ENCODE results near the gene KIAA1614.
A peak's percentile ranks its signal among the peaks of the same experiment; 100 is the strongest.

KIAA1614 gene, protein sequence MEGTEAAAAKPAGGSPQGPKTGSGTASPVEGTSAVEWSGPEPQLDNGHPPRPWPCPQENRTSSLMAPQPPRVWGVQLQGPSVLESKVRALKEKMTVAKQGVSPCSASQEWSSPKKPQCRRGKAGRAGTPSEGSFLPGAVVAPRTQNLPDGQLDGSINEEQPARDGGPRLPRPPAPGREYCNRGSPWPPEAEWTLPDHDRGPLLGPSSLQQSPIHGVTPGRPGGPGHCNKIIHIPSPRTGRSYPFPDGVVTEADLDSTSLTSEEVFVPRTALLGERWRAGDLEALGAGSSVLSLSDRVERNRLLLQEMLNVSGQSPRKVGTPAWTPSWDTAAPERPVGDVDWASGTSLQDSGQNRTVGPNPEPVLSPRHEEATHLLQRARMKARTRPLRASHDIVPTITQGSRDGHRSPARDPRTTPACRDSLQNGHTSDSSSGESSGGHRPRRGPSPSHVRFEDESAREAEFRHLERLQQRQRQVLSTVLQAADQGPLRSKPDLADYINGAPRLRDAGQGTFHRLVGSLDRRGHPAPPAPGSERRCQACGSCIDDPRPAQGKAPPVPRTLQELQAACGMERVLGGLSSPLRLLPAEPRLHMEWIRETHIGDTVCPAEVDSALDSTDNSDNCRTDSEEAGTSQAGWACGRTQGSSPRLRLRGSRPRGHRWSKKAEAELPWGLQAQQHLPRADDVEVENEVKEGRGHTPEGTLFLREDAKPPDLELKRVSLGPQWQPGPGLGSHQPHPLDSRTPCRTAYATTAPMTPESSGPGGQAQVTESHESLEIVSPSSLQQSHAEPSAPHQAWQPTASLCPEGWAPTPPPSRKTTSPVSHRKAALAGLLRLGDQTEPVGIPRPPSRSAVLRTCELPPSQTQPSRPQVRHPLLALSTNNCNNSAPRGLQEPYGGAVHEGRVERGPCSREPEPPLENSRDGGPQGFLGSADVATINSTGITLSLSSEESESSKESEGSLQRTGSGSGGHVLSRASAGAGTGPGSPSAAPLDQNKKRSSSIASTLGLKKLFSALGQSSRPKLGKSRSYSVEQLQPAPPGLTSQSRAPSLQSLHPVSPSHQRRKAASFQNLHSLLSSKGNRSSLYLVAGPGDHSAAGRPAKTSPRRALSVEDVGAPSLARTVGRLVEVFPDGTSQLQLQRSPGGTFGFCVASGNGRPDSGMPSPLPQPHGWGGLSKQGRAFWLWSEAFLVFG
- 0 to 1.8 (median 0.30) reads per million in 9 experiments for total RNA-seq

DNA sequence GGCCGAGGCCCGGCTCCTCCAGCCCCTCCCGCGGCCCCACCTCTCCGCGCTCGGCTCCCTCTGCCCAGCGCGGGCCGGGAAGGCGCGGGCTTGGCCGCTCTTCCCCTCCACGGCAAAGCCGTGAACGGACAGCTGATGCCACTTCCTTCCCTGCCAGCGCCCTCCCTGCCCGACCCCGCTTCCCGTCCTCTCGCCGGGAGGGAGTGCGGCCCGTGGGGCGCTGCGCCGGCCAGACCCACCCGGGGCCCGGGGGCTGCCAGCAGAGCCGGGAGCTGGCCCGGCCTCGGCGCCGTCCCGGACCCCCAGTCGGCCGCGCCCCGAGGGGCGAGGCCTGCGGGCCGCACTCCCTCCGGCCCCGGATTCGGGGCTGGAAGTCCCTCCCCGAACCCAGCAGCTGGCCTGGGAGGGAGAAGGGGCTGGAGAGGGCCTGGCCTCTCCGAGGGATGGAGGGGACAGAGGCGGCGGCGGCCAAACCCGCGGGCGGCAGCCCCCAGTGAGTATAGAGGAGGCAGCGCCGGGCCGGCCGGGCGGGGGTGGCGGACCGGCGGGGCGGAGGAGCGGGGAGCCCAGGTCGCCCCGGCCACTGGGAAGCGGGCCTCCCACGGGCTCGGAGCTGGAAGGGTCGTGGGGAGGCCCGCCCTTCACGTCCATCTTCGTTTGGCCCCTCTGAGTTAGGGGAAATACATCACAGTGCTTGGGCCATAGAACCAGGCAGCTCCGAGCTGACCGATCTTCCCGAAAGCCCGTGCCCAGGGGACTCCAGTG, at the start of gene KIAA1614:
Gene KIAA1614 (plus strand): TSS at position 97 of the 765 bp plus-strand sequence. CDS start 347 bp downstream, at position 444.
- no peaks in the 10 kb centered on the region for H3K9me3 Mint-ChIP-seq

DNA sequence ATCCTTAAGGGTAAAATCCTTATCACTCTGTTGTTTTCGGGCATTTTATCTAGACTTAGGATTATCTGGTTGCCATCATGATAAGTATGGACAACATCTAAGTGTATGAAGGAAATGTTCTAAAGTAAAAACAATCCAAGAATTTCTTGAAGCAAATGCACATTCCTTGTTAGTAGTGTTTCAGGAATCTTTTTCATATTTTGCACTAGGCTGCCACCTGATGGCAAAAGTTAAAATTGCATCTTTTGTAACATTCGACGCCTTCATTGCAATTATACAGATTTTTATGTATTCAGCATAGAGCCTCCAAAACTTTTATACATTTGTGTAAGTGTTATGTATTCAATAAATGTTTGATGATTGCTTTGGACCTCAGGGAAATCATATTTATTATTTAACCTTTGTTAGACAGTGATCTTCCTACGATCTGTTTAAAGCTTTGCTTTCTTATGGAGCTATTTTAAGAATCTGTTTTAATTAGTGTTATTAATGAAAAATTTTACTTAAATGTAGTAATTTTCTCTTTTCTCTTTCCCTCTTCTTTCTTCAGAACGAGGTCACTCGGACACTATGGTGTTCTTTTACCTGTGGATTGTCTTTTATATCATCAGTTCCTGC, 49.4 kb upstream of the KIAA1614 start:
- DNase-seq (peak; percentile 25 to 29 (median 29)), ATAC-seq (replicated peaks) (no peak)
- H3K4me1 Mint-ChIP-seq (ENCODE audit: low read depth in 2 of 2) = no peaks in the 10 kb centered on the region
- no peak overlapping the region for H3K4me3 Mint-ChIP-seq
- no peaks in the 10 kb centered on the region for H3K27me3 Mint-ChIP-seq
- H3K27ac Mint-ChIP-seq = no peak overlapping the region
- no peaks in the 10 kb centered on the region for H3K9me3 Mint-ChIP-seq
- H3K36me3 Mint-ChIP-seq (ENCODE audit: insufficient read depth) = peaks cover 12% of the 10 kb centered on the region

More for the DNA sequence above, at the start of gene KIAA1614:
- H3K36me3 Mint-ChIP-seq (ENCODE audit: insufficient read depth) = no peaks in the 10 kb centered on the region
- H3K4me1 Mint-ChIP-seq (ENCODE audit: low read depth in 2 of 2) = peaks cover 8% of the 10 kb centered on the region in 2 donors
- no peak for ATAC-seq (replicated peaks)
- H3K27me3 Mint-ChIP-seq = peaks cover 23 to 60% of the 10 kb centered on the region in 2 donors
- DNase-seq = no peak
- no peak within 1 kb of the TSS for H3K27ac Mint-ChIP-seq
- H3K4me3 Mint-ChIP-seq = peak within 1 kb of the TSS; percentile 61 to 72

DNA sequence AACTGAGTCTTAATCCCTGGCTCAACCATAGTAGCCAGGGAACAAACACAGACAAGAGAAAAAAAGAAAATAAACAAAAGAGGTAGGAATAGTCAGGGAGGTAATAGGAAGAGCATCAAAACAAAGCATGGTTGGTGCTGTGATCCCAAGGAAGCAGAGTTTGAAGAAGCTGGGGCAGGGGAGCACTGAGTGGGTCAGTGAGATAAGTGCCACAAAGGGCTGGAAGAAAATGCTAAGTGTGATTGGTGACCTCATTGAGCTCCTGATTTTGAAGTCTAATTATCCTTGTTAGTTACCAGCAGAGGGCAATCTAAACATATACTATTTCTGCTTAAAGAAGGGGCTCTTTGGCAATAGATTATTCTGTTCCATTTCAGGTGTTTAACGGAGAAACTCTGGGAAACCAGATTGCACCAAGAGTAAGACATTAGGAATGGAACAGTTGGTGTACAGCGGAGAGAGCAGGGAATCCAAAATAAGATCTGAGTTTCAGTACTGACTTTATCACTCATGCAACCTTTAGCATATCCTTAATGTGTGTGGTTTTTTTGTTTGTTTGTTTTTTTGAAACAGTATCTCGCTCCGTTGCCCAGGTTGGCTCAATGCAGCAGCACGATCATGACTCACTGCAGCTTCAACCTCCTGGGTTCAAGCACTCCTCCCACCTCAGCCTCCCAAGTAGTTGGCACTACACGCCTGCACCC, 30.7 kb upstream of the KIAA1614 start:
- ATAC-seq (replicated peaks) (no peak), DNase-seq (no peak)
- H3K27ac Mint-ChIP-seq = peak overlapping the region in 1 of 2 donors; percentile 66
- no peaks in the 10 kb centered on the region for H3K27me3 Mint-ChIP-seq
- H3K4me3 Mint-ChIP-seq = no peak overlapping the region
- no peaks in the 10 kb centered on the region for H3K4me1 Mint-ChIP-seq (ENCODE audit: low read depth in 2 of 2)
- peaks cover 9% of the 10 kb centered on the region for H3K36me3 Mint-ChIP-seq (ENCODE audit: insufficient read depth)
- H3K9me3 Mint-ChIP-seq = no peaks in the 10 kb centered on the region

DNA sequence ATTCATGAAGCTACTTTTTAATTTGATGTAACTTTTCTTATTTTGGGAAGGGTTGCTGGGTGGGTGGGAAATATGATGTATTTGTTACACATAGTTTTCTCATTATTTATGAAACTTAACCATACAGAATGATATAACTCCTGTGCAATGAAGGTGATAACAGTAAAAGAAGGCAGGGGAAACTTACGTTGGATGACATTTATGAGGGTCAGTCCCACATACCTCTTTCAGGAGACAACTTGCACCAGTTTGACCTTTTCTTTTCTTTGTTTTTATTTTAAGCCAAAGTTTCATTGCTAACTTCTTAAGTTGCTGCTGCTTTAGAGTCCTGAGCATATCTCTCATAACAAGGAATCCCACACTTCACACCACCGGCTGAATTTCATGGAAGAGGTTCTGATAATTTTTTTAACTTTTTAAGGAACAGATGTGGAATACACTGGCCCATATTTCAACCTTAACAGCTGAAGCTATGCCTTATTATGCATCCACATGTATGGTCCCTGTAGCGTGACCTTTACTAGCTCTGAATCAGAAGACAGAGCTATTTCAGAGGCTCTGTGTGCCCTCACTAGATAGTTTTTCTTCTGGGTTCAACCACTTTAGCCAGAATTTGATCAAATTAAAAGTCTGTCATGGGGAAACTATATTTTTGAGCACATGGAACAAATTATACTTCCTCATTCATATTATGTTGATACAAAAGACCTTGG, 28.0 kb upstream of the KIAA1614 start:
- DNase-seq = no peak
- H3K27ac Mint-ChIP-seq = no peak overlapping the region
- no peaks in the 10 kb centered on the region for H3K9me3 Mint-ChIP-seq
- H3K36me3 Mint-ChIP-seq (ENCODE audit: insufficient read depth) = peaks cover 9% of the 10 kb centered on the region
- H3K4me3 Mint-ChIP-seq = no peak overlapping the region
- ATAC-seq (replicated peaks) = no peak
- H3K4me1 Mint-ChIP-seq (ENCODE audit: low read depth in 2 of 2) = no peaks in the 10 kb centered on the region
- H3K27me3 Mint-ChIP-seq = no peaks in the 10 kb centered on the region

DNA sequence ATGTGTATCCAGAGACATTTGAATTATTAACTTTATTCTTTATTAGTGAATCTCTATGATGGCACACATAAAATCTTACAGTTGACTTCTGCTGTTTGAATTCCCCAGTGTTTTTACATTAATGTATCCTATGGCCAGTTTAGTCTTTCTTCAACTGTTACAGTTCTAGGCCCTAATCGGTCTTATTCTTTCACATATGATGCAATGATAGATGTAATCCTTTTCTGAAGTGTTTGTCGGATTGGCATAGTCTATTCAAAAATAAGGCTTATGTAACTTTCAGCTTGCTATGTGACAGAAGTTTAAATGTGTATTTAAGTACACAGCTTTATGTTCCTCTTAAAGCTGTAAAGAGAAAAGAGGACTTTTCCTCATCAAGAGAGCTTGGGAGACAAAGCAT, 26.4 kb upstream of the KIAA1614 start:
- Mint-ChIP-seq H3K36me3 (ENCODE audit: insufficient read depth) (peaks cover 9% of the 10 kb centered on the region), H3K4me1 (ENCODE audit: low read depth in 2 of 2) (no peaks in the 10 kb centered on the region), H3K27ac (no peak overlapping the region), H3K9me3 (no peaks in the 10 kb centered on the region), H3K27me3 (no peaks in the 10 kb centered on the region), H3K4me3 (no peak overlapping the region)
- no peak for DNase-seq
- ATAC-seq (replicated peaks) = no peak

DNA sequence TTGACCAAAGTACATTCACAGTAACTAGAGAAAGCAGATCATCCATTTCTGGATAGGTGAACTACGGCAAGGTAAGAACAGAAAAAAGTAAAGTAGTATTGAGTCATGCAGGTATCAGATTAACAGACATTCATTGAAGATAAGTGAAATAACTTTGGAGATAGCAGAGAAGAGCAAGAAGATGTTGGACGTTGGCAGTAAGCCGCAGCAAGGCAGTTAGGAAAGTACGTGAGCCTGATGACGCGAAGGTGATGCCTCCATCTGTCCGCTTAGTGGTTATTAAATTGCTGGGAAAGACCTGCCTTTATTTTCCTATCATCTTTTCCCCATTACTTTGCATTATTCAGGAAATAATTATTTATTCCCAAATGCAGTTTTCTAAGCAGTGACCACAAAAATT, 24.9 kb upstream of the KIAA1614 start:
- H3K27ac Mint-ChIP-seq = no peak overlapping the region
- H3K4me3 Mint-ChIP-seq = no peak overlapping the region
- H3K36me3 Mint-ChIP-seq (ENCODE audit: insufficient read depth) = peaks cover 7% of the 10 kb centered on the region
- no peaks in the 10 kb centered on the region for H3K4me1 Mint-ChIP-seq (ENCODE audit: low read depth in 2 of 2)
- ATAC-seq (replicated peaks) = no peak
- H3K9me3 Mint-ChIP-seq = no peaks in the 10 kb centered on the region
- no peaks in the 10 kb centered on the region for H3K27me3 Mint-ChIP-seq
- no peak for DNase-seq

DNA sequence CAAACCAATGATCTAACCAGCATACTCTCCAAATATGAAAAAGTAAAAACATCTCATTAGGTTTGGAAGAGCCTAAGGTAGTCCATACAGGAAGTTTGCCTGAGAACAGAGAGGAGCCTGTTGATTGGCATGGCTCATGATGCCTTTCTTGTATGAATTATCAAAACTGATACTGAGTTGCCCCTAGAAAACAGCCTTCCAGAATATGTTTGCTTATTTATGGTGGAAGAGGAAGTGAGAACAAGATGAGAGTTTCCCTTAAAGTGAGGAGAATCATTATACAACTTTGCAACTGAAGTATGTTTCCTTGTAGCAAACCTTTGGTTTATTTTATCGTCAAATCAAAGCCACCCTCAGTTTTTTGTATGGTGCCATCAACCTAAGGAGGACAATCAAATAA, 23.8 kb upstream of the KIAA1614 start:
- Mint-ChIP-seq H3K27me3 (no peaks in the 10 kb centered on the region), H3K4me3 (no peak overlapping the region), H3K9me3 (no peaks in the 10 kb centered on the region), H3K27ac (no peak overlapping the region), H3K36me3 (ENCODE audit: insufficient read depth) (peaks cover 4% of the 10 kb centered on the region), H3K4me1 (ENCODE audit: low read depth in 2 of 2) (no peaks in the 10 kb centered on the region)
- no peak for ATAC-seq (replicated peaks)
- DNase-seq = no peak

DNA sequence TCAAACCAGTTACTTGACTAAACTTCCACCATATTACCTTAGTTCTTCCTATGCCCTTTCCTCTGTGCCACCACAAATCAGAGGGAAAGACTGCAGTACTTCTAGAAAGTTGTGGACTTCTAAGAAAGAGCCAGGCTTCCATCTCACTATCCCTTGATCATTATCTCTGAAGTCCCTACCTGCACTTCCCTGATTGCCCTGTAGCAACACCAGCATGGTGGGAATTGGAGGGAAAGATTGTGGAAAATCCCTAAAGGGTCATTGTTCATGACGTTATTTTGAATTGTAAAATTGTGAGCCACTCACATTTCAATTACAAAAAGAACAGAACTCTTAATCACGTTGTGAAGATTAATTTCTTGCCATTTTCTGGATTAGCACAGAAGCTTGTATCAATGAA, 23.4 kb upstream of the KIAA1614 start:
- ATAC-seq (replicated peaks) (no peak), DNase-seq (no peak)
- Mint-ChIP-seq H3K27ac (no peak overlapping the region), H3K27me3 (no peaks in the 10 kb centered on the region), H3K9me3 (no peaks in the 10 kb centered on the region), H3K4me1 (ENCODE audit: low read depth in 2 of 2) (no peaks in the 10 kb centered on the region), H3K4me3 (no peak overlapping the region), H3K36me3 (ENCODE audit: insufficient read depth) (no peaks in the 10 kb centered on the region)

DNA sequence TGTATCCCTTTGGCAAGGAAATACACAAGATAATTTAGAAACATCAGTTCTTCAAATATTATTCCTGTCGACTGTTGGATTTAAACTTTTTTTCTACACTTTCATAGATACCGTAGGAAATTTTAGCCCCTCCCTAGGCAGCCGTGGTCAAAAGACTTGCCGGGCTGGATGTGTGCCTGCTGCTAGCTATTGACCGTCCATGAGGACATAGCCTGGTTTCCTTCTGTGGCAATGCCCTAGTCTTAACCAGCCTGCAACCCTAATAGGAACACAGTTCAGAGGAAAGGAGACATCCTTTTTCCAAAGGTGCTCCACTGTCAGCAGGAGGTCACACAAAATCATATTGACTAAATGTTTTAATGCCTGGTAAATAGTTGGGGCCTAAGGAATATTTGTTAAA, 20.4 kb upstream of the KIAA1614 start:
- Mint-ChIP-seq H3K4me1 (ENCODE audit: low read depth in 2 of 2) (no peaks in the 10 kb centered on the region), H3K27ac (no peak overlapping the region), H3K36me3 (ENCODE audit: insufficient read depth) (peaks cover 3% of the 10 kb centered on the region), H3K4me3 (no peak overlapping the region), H3K9me3 (peaks cover 0 to 3% of the 10 kb centered on the region in 2 donors), H3K27me3 (no peaks in the 10 kb centered on the region)
- ATAC-seq (replicated peaks) (no peak), DNase-seq (no peak)

DNA sequence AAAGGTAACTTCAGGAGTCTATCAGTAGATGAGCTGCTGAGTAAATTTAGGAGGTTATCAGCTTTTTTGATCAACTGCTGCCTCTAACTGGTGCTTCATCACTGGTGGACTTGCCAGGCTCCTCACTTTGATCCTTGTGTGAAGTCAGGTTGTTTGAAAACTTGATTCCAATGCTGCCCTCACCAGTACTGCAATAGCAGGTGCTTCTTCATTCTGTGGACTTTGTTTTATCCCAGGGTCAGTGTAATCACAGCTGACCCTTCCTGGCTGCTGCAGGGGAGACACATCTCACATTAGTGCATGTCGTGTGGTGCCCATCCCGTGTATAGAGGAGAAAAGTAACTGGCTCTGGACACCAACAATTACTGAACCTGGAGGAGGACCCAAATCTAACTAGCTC, 20.0 kb upstream of the KIAA1614 start:
- Mint-ChIP-seq H3K36me3 (ENCODE audit: insufficient read depth) (peaks cover 3% of the 10 kb centered on the region), H3K4me1 (ENCODE audit: low read depth in 2 of 2) (no peaks in the 10 kb centered on the region), H3K4me3 (no peak overlapping the region), H3K27me3 (no peaks in the 10 kb centered on the region), H3K27ac (no peak overlapping the region), H3K9me3 (peaks cover 0 to 3% of the 10 kb centered on the region in 2 donors)
- ATAC-seq (replicated peaks) = no peak
- no peak for DNase-seq

DNA sequence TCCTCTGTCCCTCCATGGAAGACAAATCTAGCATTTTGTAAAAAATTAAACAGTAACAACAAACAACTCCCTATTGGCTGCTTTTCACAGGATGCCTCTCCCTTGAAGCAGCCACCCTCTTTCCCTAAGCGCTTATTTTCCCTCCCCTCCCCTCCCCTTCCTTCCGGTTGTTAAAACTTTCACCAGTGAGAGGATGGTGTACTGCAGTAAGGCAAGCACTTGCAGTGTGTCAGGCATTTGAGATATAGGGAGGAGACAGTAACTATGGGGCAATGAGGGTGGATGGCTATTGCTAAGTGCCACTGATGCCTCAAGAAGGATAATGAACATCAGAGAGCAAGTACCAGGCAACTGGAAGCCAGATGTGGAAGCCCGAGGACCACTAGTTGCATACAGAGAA, 19.1 kb upstream of the KIAA1614 start:
- no peaks in the 10 kb centered on the region for H3K27me3 Mint-ChIP-seq
- ATAC-seq (replicated peaks) = no peak
- no peaks in the 10 kb centered on the region for H3K4me1 Mint-ChIP-seq (ENCODE audit: low read depth in 2 of 2)
- H3K9me3 Mint-ChIP-seq = peaks cover 0 to 3% of the 10 kb centered on the region in 2 donors
- no peak overlapping the region for H3K27ac Mint-ChIP-seq
- H3K4me3 Mint-ChIP-seq = no peak overlapping the region
- H3K36me3 Mint-ChIP-seq (ENCODE audit: insufficient read depth) = peaks cover 3% of the 10 kb centered on the region
- DNase-seq = no peak

Data from effector memory CD8-positive, alpha-beta T cell (primary cell).